Measurements from ENCODE around the gene SAMD13. TPM values are rescaled to one million over a fixed set of nuclear protein-coding genes. Genes with fewer than 3 reads are reported as not detected.

SAMD13 gene
- polyA plus RNA-seq, 1 experiment: 0.20 TPM

- Histone ChIP-seq H3K4me3 (ENCODE audit: low read depth, low read length) (no peak overlapping the region), H3K27me3 (ENCODE audit: control insufficient read depth, insufficient read depth, low read length) (no peaks in the 10 kb centered on the region), H3K36me3 (ENCODE audit: control insufficient read depth, insufficient read depth, low read length) (no peaks in the 10 kb centered on the region)
- CTCF ChIA-PET: no interaction called here
- TF ChIP-seq CTCF (IDR thresholded peaks at IDR 0.05; ENCODE audit: insufficient read depth, low read depth, low read length): no peak
- DNase-seq (ENCODE audit: low read depth): no peak
- POLR2A ChIA-PET: no interaction called here
Measured at GRCh38 chr1:84291882-84292655, 9.4 kb upstream of the SAMD13 start.

GRCh38 chr1:84293766-84294165, 7.7 kb upstream of the SAMD13 start:
- ChIA-PET CTCF (no interaction called here), POLR2A (no interaction called here)
- no peak for DNase-seq (ENCODE audit: low read depth)
- H3K4me3 ChIP-seq (ENCODE audit: low read depth, low read length): no peak overlapping the region
- H3K36me3 ChIP-seq (ENCODE audit: control insufficient read depth, insufficient read depth, low read length): no peaks in the 10 kb centered on the region
- H3K27me3 ChIP-seq (ENCODE audit: control insufficient read depth, insufficient read depth, low read length): no peaks in the 10 kb centered on the region
- no peak for TF ChIP-seq CTCF (IDR thresholded peaks at IDR 0.05; ENCODE audit: insufficient read depth, low read depth, low read length)

GRCh38 chr1:84294751-84295150, 6.8 kb upstream of the SAMD13 start:
- CTCF ChIA-PET: interaction anchor here (1.2 kb wide), 1 partner anchor 139 kb away, joined by 3 read pairs; no protein-coding TSS in a partner anchor
- no peak for TF ChIP-seq CTCF (IDR thresholded peaks at IDR 0.05; ENCODE audit: insufficient read depth, low read depth, low read length)
- Histone ChIP-seq H3K36me3 (ENCODE audit: control insufficient read depth, insufficient read depth, low read length) (no peaks in the 10 kb centered on the region), H3K27me3 (ENCODE audit: control insufficient read depth, insufficient read depth, low read length) (no peaks in the 10 kb centered on the region), H3K4me3 (ENCODE audit: low read depth, low read length) (no peak overlapping the region)
- POLR2A ChIA-PET: no interaction called here
- DNase-seq (ENCODE audit: low read depth): no peak

- Histone ChIP-seq H3K27me3 (ENCODE audit: control insufficient read depth, insufficient read depth, low read length) (no peaks in the 10 kb centered on the region), H3K4me3 (ENCODE audit: low read depth, low read length) (peak overlapping the region; percentile 71; the same call in 1 of the 2 replicates), H3K36me3 (ENCODE audit: control insufficient read depth, insufficient read depth, low read length) (no peaks in the 10 kb centered on the region)
- DNase-seq (ENCODE audit: low read depth): no peak
- CTCF ChIA-PET: interaction anchor here (1.0 kb wide), 2 partner anchors 14 to 151 kb away, joined by 3 to 4 read pairs; no protein-coding TSS in a partner anchor
- POLR2A ChIA-PET: interaction anchor here (0.6 kb wide), 1 partner anchor 93 kb away, joined by 4 read pairs; no protein-coding TSS in a partner anchor
- TF ChIP-seq CTCF (IDR thresholded peaks at IDR 0.05; ENCODE audit: insufficient read depth, low read depth, low read length): no peak
Measured at GRCh38 chr1:84297546-84298244, 3.8 kb upstream of the SAMD13 start.

- Histone ChIP-seq H3K27me3 (ENCODE audit: control insufficient read depth, insufficient read depth, low read length) (no peaks in the 10 kb centered on the region), H3K36me3 (ENCODE audit: control insufficient read depth, insufficient read depth, low read length) (no peaks in the 10 kb centered on the region), H3K4me3 (ENCODE audit: low read depth, low read length) (peak overlapping the region; percentile 71)
- TF ChIP-seq CTCF (IDR thresholded peaks at IDR 0.05; ENCODE audit: insufficient read depth, low read depth, low read length): no peak
- DNase-seq (ENCODE audit: low read depth): no peak
- ChIA-PET POLR2A (interaction anchor here (0.6 kb wide), 2 partner anchors 27 to 94 kb away, joined by 3 to 4 read pairs; no protein-coding TSS in a partner anchor), CTCF (interaction anchor here (0.6 to 1.0 kb wide), 3 partner anchors 14 to 484 kb away, joined by 3 to 4 read pairs (median 3); no protein-coding TSS in a partner anchor)
Measured at GRCh38 chr1:84298328-84298683, 3.2 kb upstream of the SAMD13 start.

Measured in BJ (cell line).